Lung microvascular endothelial cell (primary cell): Measurements from ENCODE around the gene NCOA1. TPM values are rescaled to one million over a fixed set of nuclear protein-coding genes. Genes with fewer than 3 reads are reported as not detected.
A peak's percentile ranks its signal among the peaks of the same experiment; 100 is the strongest.

Experiments
- DNase-seq, 2 donors: peaks; one replicate each; pipeline versions ENCODE4 v3.0.0 to v3.0.0-alpha.2; 2010; ENCODE audit warnings: low read depth in 2 of 2
- total RNA-seq: library from RNA; depleted of rRNA; stranded (reverse); fragments of >200 nt; gene quantifications from 2 replicates; pipeline ENCODE4 v1.2.1, GENCODE V29; 2014

NCOA1 gene
- total RNA-seq, 1 donor from 2014 or later: 10.7 TPM

DNA sequence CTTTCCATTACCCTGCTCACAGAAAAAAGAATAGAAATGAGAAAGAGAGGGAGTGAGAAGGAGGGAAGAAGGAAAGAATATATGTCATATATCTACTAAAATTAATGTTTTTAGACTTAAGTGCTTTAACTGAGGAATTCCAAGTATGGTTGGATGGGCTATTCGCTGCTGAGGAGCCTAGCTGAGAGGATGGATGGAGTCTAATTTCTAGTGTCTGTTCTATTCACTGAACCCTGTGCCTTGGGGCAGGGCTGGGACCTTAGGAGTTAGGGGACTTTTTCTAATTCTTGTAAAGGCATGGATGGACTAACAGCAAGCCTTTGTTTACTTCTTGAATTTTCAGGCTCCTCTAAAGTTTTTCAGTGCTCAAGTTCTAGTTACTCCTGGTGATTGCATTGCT, 192.4 kb downstream of the NCOA1 start:
- DNase-seq: no peak

DNA sequence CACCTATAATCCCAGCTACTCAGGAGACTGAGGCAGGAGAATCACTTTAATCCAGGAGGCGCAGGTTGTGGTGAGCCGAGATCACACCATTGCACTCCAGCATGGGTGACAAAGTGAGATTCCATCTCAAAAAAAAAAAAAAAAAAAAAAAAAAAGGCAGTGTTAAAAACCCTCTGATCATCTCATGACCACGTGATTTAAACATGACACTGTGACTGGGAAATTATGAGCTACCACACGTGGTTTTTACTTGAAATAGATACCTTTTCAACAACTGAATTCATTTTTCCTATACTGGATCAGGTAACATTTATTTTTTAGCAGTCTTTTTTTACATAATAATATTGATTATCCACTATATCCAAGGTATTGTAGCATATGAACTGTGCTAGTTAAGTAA, 199.5 kb downstream of the NCOA1 start:
- no peak for DNase-seq

DNA sequence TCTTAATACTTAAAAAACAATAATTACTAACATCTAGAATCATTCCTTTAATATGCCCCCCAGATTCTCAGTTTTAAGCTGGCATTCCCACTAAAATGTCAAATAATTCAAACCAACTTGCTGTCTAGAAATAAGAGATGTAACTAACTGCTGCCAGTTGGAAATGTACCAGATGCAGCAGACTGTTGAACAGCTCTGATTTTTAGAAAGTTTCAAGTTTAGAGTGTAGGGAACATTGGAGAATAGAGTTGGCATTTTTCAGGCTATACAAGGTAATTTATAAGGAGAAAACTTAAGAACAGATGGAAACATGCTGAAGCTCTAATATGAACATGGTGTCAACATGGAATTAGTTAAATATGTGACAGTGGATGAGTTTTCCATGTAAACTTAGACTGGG, 200.8 kb downstream of the NCOA1 start:
- no peak for DNase-seq

DNA sequence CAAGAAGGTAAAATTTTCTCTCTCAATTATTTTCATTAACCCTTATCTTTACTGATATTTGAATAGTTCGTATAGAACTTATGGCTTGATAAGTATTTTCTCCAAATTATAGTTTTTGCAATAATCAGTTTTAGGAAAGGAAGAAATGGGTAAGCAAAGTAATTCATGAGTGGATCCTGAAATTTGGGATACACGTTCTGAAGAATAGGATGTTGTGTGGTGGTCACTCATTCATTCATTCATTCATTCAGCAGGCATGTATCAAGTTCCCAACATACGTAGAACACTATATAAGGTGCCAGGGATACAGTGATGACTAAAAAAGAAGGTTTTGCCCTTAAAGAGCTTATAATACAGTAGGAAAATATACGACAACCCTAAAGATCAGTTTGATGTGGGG, 206.7 kb downstream of the NCOA1 start:
- no peak for DNase-seq

DNA sequence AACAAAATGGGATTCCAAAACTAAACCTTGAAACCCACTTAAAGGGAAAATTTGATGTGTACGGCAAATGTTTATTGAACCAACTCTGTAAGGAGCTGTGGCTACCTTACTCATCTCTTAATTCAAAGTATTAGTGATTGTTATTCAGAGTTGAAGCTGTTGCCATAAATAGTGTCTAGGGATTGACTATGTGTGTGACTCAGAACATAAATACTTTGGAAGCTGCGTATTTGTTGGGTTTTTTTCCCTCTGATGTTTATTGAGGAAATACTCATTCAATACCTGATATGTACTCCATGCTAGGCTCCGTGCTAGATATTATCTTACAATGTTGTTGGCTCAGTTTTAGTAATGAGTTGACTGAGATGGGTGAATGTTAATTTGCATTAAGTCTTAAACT, 211.7 kb downstream of the NCOA1 start:
- DNase-seq: peak; percentile 66 to 91

DNA sequence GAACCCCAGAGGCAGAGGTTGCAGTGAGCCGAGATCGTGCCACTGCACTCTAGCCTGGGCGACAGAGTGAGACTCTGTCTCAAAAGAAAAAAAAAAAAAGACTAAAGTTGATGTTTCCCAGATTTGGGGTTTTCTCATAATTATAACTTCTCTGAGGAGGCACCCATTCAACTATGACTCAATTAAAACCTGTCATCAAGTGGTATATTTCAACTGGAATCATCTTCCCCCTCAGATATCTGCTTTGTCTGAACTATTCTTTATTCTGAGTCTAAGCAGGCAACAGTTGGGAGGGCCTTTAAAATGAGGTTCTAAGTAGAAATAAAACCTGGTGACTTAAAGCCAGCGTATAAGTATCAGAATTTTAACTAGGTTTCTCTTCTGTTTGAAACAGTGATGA, 213.6 kb downstream of the NCOA1 start:
- DNase-seq: no peak

DNA sequence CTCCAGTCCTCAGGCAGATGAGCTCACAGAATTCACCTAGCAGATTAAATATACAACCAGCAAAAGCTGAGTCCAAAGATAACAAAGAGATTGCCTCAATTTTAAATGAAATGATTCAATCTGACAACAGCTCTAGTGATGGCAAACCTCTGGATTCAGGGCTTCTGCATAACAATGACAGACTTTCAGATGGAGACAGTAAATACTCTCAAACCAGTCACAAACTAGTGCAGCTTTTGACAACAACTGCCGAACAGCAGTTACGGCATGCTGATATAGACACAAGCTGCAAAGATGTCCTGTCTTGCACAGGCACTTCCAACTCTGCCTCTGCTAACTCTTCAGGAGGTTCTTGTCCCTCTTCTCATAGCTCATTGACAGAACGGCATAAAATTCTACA, 216.1 kb downstream of the NCOA1 start:
- DNase-seq: no peak

DNA sequence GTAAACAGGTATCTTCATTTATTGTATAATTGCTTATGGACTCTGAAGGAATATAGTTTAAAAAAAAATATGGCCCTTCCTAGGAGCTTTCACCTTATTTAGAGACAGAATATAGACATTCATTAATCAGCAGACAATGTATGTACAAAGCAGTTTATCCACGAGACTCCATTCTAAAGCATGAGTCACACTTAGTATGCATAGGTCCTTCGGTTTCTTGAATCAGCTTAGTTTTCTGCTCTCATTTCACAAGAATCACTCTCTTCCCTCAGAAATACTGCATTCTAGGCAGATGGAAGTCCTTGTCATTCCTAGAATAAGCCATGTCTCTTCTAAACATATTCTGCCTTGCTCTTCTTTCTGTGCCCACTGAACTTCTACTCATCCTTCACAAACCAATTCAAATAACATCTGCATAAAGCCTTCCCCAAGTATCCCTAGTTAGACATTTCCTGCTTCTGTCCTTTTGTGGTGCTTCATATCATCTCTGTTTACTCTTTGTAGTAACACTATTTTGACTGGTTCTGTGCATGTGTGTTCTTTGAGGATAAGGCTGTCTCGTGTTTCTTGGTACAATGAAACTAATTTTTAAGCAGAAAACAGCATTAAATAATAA, 217.6 kb downstream of the NCOA1 start:
- peak in 1 of 2 donors; percentile 44 for DNase-seq

DNA sequence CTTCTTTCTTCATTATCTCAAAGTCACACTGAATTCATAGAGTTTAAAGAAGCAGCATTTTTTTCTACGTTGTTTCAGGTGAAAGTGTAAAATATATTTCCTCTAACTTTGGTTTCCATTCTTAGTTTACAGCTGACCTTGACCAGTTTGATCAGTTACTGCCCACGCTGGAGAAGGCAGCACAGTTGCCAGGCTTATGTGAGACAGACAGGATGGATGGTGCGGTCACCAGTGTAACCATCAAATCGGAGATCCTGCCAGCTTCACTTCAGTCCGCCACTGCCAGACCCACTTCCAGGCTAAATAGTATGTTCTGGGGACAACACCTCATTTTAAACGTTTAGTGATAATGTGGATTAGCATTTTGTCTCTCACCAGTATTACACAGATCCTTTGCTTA, 219.8 kb downstream of the NCOA1 start:
- no peak for DNase-seq

DNA sequence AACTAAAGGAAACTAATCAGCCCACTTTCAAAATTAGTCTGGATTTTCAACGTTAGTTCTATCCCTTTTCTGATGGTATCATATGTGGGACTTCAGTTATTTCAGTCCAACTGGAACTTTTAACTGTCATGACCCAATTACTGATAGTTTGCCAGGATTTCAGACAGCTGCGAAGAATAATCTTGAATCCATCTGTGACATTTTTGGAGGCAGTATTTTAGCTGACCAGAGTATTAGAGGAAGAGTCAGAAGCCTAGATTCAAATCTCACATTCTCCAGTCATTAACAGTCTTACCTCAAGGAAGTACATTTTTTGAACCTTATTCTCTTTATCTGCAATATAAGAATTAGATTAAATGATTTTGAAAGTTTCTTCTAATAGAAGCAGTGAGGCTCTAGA, 220.8 kb downstream of the NCOA1 start:
- no peak for DNase-seq

DNA sequence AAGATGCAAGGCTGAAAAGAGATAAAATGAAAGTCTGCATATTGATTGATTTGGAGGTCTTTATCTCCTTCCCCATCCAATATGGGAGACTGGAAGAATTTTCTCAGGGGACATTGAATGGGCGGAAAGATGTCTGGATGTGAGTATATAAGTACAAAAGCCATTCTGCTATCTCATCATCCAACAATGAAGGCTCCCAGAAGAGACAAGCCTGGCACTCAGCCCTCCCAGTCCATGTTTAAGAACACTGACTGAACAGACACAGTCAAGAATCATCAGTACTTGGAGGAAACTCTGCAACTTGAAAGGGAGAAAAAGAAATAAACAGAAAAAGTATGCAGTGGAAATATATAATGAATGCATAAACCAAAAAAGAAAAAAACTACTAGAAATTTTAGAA, 221.2 kb downstream of the NCOA1 start:
- DNase-seq: no peak

DNA sequence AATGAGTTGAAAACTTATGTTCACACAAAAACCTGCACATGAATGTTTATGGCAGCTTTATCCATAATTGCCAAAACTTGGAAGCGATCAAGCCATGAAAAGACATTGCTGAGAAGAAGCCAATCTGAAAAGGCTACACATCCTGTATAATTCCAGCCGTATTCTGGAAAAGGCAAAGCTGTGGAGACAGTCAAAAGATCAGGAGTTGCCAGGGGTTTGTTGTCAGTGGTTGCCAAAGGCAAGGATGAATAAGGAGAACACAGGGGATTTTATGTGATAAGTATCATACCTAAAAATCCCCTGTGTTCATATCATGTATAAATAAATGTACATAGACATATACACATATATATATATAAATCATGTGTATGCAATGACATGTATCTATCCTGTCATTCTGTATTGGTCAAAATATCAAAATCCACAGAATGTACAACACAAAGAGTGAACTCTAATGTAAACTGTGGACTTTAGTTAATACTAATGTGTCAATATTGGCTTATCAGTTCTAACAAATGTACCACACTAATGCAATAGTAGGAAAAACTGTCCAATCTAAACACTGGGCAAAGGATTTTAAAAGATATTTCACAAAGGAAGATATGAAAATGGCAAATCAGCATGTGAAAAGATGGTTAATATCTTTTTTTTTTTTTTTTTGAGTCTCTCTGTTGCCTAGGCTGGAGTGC, 226.4 kb downstream of the NCOA1 start:
- no peak for DNase-seq

DNA sequence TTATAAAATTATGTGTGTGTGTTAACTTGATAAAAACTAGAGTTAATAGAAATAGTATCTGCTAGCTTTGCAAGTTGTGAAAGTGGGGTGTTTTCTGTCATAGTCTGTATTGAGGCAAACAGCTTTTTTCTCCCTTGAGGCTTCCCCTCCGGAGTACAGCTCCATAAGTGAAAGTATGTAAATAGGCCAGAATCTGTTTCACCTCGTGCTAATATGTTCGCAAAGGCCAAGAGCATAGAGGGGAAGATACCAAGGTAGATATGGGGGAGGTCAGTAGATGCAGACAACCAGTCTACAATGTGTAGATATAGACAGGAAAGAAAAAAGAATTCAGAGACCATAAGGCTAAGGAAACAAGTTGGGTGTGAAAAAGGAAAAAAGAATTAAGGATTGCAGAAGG, 229.3 kb downstream of the NCOA1 start:
- no peak for DNase-seq

DNA sequence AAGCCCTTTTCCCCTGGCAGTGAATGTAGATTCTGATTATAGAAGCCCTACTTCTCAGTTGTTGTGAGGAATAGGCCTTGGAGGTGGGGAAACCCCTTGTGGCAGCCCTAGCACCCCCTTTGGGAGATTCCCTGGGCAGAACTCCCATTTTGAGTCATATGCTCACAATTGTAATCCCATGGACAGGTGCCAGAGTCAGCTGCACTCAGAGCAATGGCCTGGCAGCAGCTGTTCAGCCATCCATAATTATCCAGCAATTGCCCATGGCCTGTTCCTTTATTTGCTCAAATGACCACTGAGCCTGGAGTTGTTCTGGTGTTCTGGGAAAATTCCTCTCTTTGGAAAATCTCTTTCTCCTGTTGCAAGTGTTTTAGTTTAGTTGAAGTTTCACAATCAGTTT, 230.4 kb downstream of the NCOA1 start:
- peak; percentile 82 to 93 for DNase-seq

DNA sequence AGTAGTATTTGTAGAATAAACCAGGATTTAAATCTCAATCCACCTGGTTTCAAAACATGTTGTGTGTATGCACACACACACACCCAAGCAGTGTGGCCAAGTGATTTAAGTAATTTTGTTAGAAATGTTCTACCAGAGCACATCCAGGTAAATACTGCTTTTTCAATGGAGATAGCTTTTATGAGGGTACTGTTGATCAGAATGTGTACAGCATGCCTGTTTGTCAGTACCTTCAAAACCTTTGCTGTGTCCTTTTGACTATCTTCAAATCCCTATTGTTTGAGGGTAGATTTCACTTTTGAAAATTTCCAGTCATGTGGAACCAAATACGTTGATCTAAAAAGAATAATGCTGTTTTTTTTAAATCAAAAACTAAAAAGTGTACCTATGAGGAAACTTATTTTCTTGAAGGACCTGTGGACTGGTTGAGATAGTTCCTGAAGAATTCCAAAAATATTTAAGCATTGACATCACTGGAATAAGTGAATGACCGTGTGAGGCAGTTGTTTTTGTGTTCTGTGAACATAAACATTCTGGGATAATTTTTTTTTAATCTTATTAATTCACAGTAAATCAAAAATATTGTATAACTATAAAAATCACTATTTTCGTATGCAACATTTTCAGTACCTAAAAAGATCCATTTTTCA, 231.2 kb downstream of the NCOA1 start:
- peak in 1 of 2 donors; percentile 12 for DNase-seq

DNA sequence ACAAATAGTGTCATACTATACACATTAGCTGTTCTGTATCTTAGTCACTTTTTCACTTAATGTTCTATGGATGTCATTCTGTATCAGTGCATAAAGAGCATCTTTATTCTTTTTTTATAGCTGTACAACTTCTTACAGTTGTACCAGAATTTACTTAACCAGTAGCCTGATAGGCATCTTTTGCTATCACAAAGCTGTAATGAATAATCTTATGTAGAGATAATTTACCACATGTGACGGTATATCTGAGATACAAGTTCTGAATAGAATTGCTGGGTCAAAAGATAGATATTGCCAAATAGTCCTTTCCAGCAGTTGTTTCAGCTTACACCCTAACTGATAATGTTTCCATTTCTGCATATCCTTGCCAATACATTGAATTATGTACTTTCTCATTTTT, 232.1 kb downstream of the NCOA1 start:
- no peak for DNase-seq

DNA sequence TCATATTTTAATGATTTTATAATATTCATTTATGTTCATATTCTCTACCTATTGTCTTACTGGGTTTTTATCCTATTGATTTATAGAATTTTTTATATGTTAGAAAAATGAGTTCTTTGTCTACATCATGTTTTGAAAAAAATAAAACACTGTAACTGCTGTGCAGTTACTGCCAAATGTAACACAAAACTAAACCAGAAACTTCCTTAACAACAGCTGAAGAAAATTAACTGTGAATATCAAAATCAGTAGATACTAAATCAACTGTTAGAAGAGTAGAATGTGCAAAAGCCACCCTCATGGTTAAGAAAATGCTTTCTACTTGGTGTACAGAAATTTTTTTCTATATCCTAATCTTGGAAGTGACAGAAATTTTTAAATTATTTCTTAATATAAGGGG, 232.6 kb downstream of the NCOA1 start:
- DNase-seq: no peak

DNA sequence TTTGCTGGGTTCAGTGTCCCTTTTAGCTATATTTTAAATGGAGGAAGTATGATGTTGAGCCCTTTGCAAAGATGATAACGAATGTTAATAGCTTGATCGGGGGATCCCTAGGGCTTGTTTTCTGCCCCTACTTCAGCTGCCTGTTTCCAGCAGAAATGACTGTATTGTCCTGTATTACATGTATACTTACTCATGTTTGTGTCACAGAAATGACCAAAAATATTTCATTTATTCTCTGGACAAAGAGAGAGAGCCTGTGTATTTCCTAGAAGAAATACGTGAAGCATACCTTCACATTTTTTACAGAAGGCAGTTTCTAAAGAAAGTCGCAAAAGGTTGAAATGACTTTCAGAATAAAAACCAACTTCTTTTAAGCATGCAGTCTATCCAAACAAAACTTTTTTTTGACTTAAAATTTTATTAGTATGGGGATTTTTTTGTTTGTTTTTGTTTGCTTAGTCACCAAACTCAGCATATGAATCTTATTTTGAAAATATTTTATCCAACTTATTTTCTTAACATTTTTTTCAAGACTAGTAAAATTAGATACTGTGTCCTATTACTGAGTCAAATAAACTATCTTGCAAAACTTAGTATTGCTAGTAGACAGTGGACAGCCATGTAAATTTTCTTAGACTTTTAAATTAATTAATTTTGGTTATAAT, 233.2 kb downstream of the NCOA1 start:
- DNase-seq: no peak

DNA sequence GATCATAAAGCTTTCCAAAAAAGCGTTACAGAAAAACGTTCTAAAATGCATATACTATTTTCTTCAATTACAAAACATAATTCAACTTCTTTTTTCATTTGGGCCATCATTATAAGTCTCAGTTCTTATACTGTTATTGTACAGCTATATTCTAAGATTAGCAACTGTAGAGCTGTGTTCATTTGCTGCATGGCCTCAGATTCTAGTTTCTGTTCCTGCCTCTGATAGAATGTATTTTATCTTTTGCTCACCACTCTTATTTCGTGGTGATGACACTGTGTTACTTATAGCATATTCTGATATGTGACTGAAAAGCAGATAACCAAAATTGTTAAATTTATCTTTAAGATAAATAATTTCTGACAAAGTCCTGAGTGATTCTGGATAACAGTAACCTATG, 234.9 kb downstream of the NCOA1 start:
- DNase-seq: no peak

DNA sequence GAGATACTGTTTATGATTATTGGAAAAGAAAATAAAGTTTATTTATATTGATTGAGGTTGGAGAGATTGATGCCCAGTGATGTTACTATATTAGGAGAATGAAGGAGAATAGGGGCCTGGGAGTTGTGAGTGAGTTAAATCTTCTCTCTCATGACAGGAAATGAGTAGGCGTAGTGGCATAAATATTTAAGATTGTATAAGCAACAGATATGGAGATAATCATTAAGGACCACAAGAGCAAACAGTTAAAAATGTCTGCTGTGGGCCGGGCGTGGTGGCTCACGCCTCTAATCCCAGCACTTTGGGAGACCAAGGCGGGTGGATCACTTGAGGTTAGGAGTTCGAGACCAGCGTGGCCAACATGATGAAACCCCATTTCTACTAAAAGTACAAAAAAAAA, 239.4 kb downstream of the NCOA1 start:
- peak in 1 of 2 donors; percentile 74 for DNase-seq

DNA sequence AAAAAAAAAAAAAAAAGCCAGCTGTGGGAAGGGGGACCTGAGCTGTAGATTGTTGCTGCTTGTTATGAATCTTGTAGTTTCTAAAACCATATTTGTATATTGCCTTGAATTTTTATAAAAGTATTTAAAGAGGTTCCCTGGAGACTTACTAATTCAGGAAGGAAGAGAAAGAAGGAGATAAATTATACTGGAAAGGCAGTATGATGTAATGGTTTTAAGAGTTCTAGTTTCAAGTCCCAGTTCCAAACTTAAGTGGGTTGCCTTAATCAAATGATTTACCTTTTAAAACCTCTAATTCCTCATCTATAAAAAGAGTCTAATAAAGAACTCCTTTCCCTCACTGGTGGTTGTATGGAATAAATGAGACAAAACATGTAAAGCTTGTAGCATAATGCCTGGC, 240.0 kb downstream of the NCOA1 start:
- DNase-seq: peak in 1 of 2 donors; percentile 56

DNA sequence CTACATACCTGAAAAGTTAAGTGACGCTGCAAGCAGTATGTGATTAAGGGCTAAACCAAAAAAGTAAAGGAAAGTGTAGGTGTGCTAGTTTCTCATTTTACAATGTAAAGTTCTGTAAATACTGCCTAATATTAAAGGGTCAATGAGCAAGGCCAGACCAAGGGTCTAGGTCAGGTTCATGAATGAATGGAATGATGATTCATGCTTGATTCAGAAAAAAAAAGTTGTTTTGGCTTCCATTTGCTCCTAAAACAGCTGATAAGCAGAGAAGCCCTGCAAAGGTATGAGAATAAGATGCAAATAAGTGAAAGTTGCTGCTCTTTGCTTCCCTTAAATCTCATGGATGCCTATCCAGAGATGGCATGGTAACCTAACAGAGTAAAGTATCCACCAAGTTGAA, 240.9 kb downstream of the NCOA1 start:
- DNase-seq: peak in 1 of 2 donors; percentile 10

DNA sequence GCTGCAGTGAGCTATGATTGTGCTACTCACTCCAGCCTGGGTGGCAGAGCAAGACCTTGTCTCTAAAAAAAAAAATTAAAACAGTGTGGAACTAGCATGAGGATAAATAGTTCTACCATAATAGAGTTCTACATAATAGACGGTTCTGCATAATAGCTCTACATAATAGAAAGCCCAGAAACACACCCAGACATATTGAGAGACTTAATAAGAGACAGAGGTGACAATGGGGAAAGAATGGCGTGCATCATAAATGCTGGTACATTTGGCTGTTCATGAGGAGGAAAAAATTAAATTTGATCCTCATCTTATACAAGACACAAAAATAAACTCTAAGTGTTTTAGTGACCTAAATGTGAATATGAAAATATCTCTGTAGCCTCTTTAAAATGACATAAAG, 243.7 kb downstream of the NCOA1 start:
- no peak for DNase-seq
